HG03342 (cell line): ENCODE data around the gene RFPL4A.

Experiments
- ATAC-seq: cut with Tn5 transposase; IDR thresholded peaks from one replicate; pipeline ENCODE4 v1.9.1; 2021; ENCODE audit warnings: mild to moderate bottlenecking, moderate library complexity; ENCODE audit not compliant: unreplicated experiment

The RFPL4A gene

DNA sequence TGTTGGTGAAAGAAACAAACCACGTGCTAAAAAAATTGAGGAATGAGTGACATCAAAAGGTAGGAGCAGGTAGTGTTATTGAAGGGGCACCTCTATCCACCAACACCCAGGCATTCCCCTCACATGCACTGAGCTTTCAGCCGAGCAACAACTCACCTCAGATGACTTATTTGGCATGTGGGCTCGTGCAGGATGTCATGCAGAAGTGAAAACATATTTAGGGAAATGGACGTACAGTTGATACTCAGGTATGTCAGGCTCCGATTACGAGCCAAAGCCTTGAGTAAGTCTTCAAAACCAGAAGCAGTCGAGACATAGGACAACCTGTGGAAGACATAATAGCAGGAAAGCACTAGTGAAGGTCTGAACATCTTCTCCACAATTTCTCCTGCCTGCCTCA, 42.5 kb downstream of the RFPL4A start:
- ATAC-seq, result no peak

DNA sequence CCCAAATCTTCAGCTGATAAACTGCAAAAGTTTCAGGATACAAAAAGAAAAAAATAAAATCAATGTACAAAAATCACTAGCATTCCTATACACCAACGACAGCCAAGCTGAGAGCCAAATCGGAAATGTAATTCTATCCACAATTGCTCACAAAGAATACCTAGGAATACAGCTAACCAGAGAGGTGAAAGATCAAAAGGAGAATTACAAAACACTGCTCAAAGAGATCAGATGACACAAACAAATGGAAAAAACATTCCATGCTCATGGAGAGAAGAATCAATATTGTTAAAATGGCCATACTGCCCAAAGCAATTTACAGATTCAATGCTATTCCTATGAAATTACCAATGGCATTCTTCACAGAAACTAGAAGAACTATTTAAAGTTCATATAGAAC, 43.4 kb downstream of the RFPL4A start:
- ATAC-seq, result no peak

DNA sequence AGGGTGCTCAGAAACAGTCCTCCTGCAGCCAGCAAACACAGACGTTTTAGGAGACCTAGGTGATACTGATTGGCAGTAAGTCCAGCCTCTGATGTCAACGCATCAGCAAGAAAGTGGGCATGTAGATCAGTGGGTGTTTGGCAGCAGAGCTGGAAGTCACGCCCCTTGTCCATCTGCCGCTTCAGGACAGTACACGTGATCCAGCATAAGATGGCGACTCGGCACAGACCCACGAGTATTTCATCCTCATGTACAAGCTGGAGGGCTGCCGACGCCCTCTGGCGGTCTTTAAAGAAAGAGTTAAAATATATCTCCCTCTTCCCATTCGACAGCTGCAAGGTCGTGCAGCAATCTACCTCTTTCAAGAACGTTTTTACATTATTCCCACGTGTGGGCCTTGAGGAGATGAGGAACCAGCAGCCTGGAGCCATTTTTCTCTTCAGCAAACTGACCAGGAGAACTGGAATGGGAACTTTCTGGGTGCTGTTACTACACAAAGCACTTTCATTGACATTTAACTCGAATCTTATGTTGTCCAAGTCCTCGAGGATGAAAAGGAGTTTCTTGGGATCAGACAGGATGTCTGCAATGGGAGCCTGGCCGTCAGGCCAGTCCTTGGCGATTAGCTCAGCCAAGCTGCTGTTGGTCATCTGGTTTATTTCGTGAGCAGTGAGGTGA, 50.6 kb downstream of the RFPL4A start:
- ATAC-seq, result no peak

DNA sequence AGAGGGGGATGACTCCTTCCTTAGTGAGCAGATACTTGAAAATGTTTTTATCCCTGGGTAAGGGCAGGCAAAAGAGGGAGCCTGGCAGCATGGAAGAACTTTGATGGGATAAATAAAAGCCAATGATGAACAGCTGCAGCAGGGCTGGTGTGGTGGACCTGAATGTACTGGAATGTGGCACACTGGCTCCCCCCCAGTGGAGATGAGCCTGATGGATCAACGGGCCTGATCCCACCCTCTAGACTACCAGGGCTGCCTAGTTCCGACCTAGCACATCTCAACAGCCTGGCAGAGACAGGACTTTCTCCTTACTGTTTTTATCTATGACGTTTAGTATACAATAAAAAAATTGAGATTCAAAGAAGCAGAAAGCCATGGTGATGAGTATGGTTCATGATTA, 52.4 kb downstream of the RFPL4A start:
- ATAC-seq, result no peak

DNA sequence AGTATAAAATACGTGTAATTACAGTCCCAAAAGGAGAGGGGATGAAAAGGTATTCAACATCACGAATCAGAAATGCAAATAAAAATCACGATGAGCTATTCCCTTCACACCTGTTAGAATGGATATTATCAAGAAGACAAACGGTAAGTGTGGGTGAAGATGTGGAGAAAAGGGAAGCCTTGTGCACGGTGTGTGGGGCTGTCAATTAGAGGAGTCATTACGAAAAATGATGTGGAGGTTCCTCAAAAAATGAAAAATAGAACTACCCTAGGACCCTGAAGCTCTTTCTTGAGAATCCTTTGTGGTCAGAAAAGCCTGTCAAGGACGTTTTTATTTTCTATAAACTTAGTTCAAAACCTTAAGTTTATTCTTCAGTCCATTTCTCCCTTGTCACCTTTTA, 53.6 kb downstream of the RFPL4A start:
- ATAC-seq, result no peak
